SK-N-SH (cell line): ENCODE measurements around the gene DPH6. TPM values are rescaled to one million over a fixed set of nuclear protein-coding genes. Genes with fewer than 3 reads are reported as not detected.
A peak's percentile ranks its signal among the peaks of the same experiment; 100 is the strongest.

Experiments used
- CTCF ChIA-PET: fragments of 300-600, 350-600 bp; formaldehyde crosslinking; extraction: SDS; loops from one replicate; lab custom pipeline; 2021; lab: Yijun Ruan, JAX
- POLR2A ChIA-PET: fragments of 350-600 bp; sonication (Branson Sonifier 250); formaldehyde crosslinking; extraction: SDS; loops from one replicate; lab custom pipeline; 2020; ENCODE audit warnings: antibody characterized with exemption, inconsistent platforms; lab: Yijun Ruan, JAX
- DNase-seq: peaks from one replicate; pipeline ENCODE4 v3.0.0; 2012
- H2AFZ ChIP-seq: fragments of 200-600 bp; sonication (generic); 2 replicates; pipeline ENCODE4 v1.8.1; 2016; ENCODE audit warnings: antibody characterized with exemption, mild to moderate bottlenecking, low read depth
- H3F3A ChIP-seq: fragments of 200-600 bp; sonication (generic); replicated peaks from 2 replicates; pipeline ENCODE3; 2016; ENCODE audit warnings: antibody characterized with exemption, mild to moderate bottlenecking; ENCODE audit not compliant: insufficient read depth
- H3K27ac ChIP-seq, 2 experiments: fragments of 200-500 bp in 1 of 2; fragments of 200-600 bp in 1 of 2; sonication (Bioruptor generic) in 1 of 2; sonication (generic), shearing (Covaris generic) in 1 of 2; 2 replicates each; pipeline versions ENCODE4 v1.5.1 to v1.6.1; 2014 to 2016; ENCODE audit warnings: low read depth in 2 of 2, inconsistent platforms in 1 of 2, low read length in 1 of 2, mild to moderate bottlenecking in 1 of 2, mixed read lengths in 1 of 2
- H3K27me3 ChIP-seq: fragments of 200-600 bp; sonication (generic), shearing (Covaris generic); 2 replicates; pipeline ENCODE4 v1.6.1; 2016; ENCODE audit warnings: mixed run types; ENCODE audit not compliant: insufficient read depth
- H3K36me3 ChIP-seq, 2 experiments: fragments of 200-500 bp in 1 of 2; fragments of 200-600 bp in 1 of 2; sonication (Bioruptor generic) in 1 of 2; sonication (generic) in 1 of 2; replicated peaks in 1 of 2; 2 replicates each; pipeline versions ENCODE3 to v1.5.1; 2014 to 2016; ENCODE audit warnings: low read length in 1 of 2, mild to moderate bottlenecking in 1 of 2; ENCODE audit not compliant: insufficient read depth in 2 of 2, control insufficient read depth in 1 of 2
- H3K4me1 ChIP-seq, 2 experiments: fragments of 200-500 bp in 1 of 2; fragments of 200-600 bp in 1 of 2; sonication (Bioruptor generic) in 1 of 2; sonication (generic), shearing (Covaris generic) in 1 of 2; 2 replicates each; pipeline versions ENCODE4 v1.5.1 to v1.6.1; 2014 to 2016; ENCODE audit warnings: low read depth in 1 of 2, low read length in 1 of 2, mixed run types in 1 of 2; ENCODE audit not compliant: insufficient read depth in 2 of 2, control insufficient read depth in 1 of 2
- H3K4me2 ChIP-seq: fragments of 200-600 bp; sonication (generic), shearing (Covaris generic); 2 replicates; pipeline ENCODE4 v1.6.1; 2017; ENCODE audit warnings: mixed run types
- H3K4me3 ChIP-seq, 2 experiments: fragments of 200-500 bp in 1 of 2; fragments of 200-600 bp in 1 of 2; sonication (Bioruptor generic) in 1 of 2; sonication (generic), shearing (Covaris generic) in 1 of 2; 2 replicates each; pipeline versions ENCODE4 v1.5.1 to v1.8.1; 2014 to 2016; ENCODE audit warnings: low read depth in 2 of 2, inconsistent platforms in 1 of 2, low read length in 1 of 2, mild to moderate bottlenecking in 1 of 2, mixed read lengths in 1 of 2, moderate library complexity in 1 of 2
- H3K79me2 ChIP-seq: fragments of 200-600 bp; sonication (generic); 2 replicates; pipeline ENCODE4 v1.8.1; 2017; ENCODE audit warnings: mild to moderate bottlenecking; ENCODE audit not compliant: insufficient read depth
- H3K9ac ChIP-seq: fragments of 200-600 bp; sonication (generic); 2 replicates; pipeline ENCODE4 v1.6.1; 2017; ENCODE audit warnings: mixed run types
- H3K9me2 ChIP-seq: fragments of 200-600 bp; sonication (generic); 2 replicates; pipeline ENCODE4 v1.6.1; 2017; ENCODE audit warnings: mixed run types
- H3K9me3 ChIP-seq: fragments of 200-600 bp; sonication (generic); 2 replicates; pipeline ENCODE4 v1.6.1; 2017; ENCODE audit warnings: mixed run types, mild to moderate bottlenecking, moderate library complexity
- H4K20me1 ChIP-seq: fragments of 200-600 bp; sonication (generic); 2 replicates; pipeline ENCODE4 v1.6.1; 2017; ENCODE audit warnings: mild to moderate bottlenecking, mixed run types; ENCODE audit not compliant: insufficient read depth
- ELF1 ChIP-seq: IDR thresholded peaks from 2 replicates; pipeline ENCODE4 v1.4.0; 2012
- EP300 ChIP-seq, 2 experiments: IDR thresholded peaks; 2 replicates each; pipeline versions ENCODE4 v1.4.0 to v1.6.1; 2012; ENCODE audit warnings: borderline replicate concordance in 1 of 2, low read depth in 1 of 2, low read length in 1 of 2
- EZH2phosphoT487 ChIP-seq: fragments of 200-600 bp; sonication (generic); IDR thresholded peaks from 2 replicates; pipeline ENCODE4 v1.6.1; 2017; ENCODE audit warnings: low read depth, mixed run types, mild to moderate bottlenecking, antibody characterized with exemption, moderate library complexity, borderline replicate concordance
- FOSL2 ChIP-seq: IDR thresholded peaks from 2 replicates; pipeline ENCODE4 v1.4.0; 2012; ENCODE audit warnings: low read depth, mild to moderate bottlenecking, moderate library complexity, borderline replicate concordance
- FOXJ3 ChIP-seq: sonication (generic); formaldehyde crosslinking; IDR thresholded peaks from 2 replicates; pipeline ENCODE4 v1.5.1; 2020; ENCODE audit warnings: mild to moderate bottlenecking, missing genetic modification reagents
- GABPA ChIP-seq: IDR thresholded peaks from 2 replicates; pipeline ENCODE4 v1.4.0; 2012; ENCODE audit warnings: low read depth, mild to moderate bottlenecking
- GATA2 ChIP-seq: sonication (generic); formaldehyde crosslinking; IDR thresholded peaks from 2 replicates; pipeline ENCODE4 v1.5.0; 2020; ENCODE audit warnings: mild to moderate bottlenecking, missing genetic modification reagents
- JUND ChIP-seq: IDR thresholded peaks from 2 replicates; pipeline ENCODE4 v1.4.0; 2012
- MEF2A ChIP-seq: IDR thresholded peaks from 2 replicates; pipeline ENCODE4 v1.4.0; 2012; ENCODE audit warnings: low read depth, borderline replicate concordance
- NFIC ChIP-seq: IDR thresholded peaks from 2 replicates; pipeline ENCODE4 v1.4.0; 2012; ENCODE audit warnings: borderline replicate concordance
- NRF1 ChIP-seq: IDR thresholded peaks from 2 replicates; pipeline ENCODE4 v1.6.1; 2012; ENCODE audit warnings: low read depth, mild to moderate bottlenecking, low read length
- POLR2AphosphoS5 ChIP-seq: IDR thresholded peaks from 2 replicates; pipeline ENCODE4 v1.6.1; 2012; ENCODE audit warnings: low read depth, low read length
- RAD21 ChIP-seq: IDR thresholded peaks from 2 replicates; pipeline ENCODE4 v1.6.1; 2012; ENCODE audit warnings: mild to moderate bottlenecking, low read length
- SIN3A ChIP-seq: IDR thresholded peaks from 2 replicates; pipeline ENCODE4 v1.6.1; 2012; ENCODE audit warnings: low read depth, mild to moderate bottlenecking, low read length, moderate library complexity, borderline replicate concordance
- SMC3 ChIP-seq: IDR thresholded peaks from 2 replicates; pipeline ENCODE4 v1.6.1; 2012; ENCODE audit warnings: low read depth, low read length, improper control_type of control experiment
- TAF1 ChIP-seq: IDR thresholded peaks from 2 replicates; pipeline ENCODE4 v1.6.1; 2012; ENCODE audit warnings: low read depth, mild to moderate bottlenecking, low read length, moderate library complexity, borderline replicate concordance
- TCF12 ChIP-seq: IDR thresholded peaks from 2 replicates; pipeline ENCODE4 v1.4.0; 2012
- TEAD4 ChIP-seq: IDR thresholded peaks from 2 replicates; pipeline ENCODE4 v1.4.0; 2012; ENCODE audit warnings: mild to moderate bottlenecking, borderline replicate concordance; ENCODE audit not compliant: insufficient read depth
- WGBS: methylation state at CpG from one replicate; pipeline ENCODE4 v1.1.6; 2017; ENCODE audit warnings: low lambda C conversion rate; 5-methylcytosine and 5-hydroxymethylcytosine counted together
- polyA plus RNA-seq, 3 experiments: library from polyadenylated mRNA; depleted of rRNA; stranded (reverse); fragments of >200 nt; gene quantifications; 2 replicates each; pipeline ENCODE4 v1.2.3, GENCODE V29; 2012
- TF ChIP-seq, protein P1 (sequence below): fragments of 150-350 bp; IDR thresholded peaks from 2 replicates; pipeline ENCODE4 v1.6.1; 2016; ENCODE audit warnings: mild to moderate bottlenecking, low read depth, low read length
- TF ChIP-seq, protein P2 (sequence below): IDR thresholded peaks from 2 replicates; pipeline ENCODE4 v1.4.0; 2012; ENCODE audit warnings: low read depth, borderline replicate concordance

DPH6 gene
- polyA plus RNA-seq, 1 of the 3 experiments (the other 2 are of a cell fraction): 15.7 TPM

DNA sequence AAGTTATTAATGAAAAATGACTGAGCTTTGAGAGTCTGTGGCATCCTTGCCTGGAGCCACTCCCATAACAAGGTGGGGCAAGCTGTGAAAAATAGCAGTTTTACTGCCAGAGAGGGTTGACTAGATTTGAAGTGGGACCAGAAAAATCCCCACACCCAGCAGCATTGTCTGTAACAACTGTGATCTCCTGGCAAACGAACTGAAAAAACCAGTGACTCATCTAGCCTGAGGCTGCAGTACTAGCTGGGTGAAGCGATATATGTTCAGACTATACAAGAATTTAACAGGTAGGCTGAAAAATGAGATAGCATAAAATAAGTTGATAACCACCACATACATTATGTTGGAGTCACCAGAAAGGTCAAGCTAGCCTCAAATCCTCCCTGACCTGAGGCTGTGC is 64.0 kb downstream of the DPH6 start:
- DNase-seq: no peak
- Histone ChIP-seq H3F3A (no peaks in the 10 kb centered on the region), H3K4me2 (peak overlapping the region; percentile 9; the same call in 1 of the 2 replicates), H3K9me3 (no peaks in the 10 kb centered on the region), H3K4me1 (peaks cover 6 to 11% of the 10 kb centered on the region in 2 experiments; a peak in 3 of 4 replicates), H3K9me2 (no peaks in the 10 kb centered on the region), H3K79me2 (no peaks in the 10 kb centered on the region), H2AFZ (no peak overlapping the region; the same call in 1 of the 2 replicates), H3K27me3 (no peaks in the 10 kb centered on the region), H3K9ac (no peak overlapping the region), H4K20me1 (no peaks in the 10 kb centered on the region), H3K4me3 (no peak overlapping the region), H3K36me3 (peaks cover 0 to 8% of the 10 kb centered on the region in 2 experiments), H3K27ac (peak overlapping the region; percentile 16 to 22; a peak in 2 of 4 replicates)
- ChIA-PET CTCF (interaction anchor here (0.7 kb wide), 1 partner anchor 1392 kb away, joined by 3 read pairs; no protein-coding TSS in a partner anchor), POLR2A (no interaction called here)
- WGBS: 19% methylated on average over 2 of the region's 2 CpGs
- TF ChIP-seq RAD21 (no peak), EP300 (IDR thresholded peaks at IDR 0.05; ENCODE audit: borderline replicate concordance in 1 of 2, low read depth in 1 of 2, low read length in 1 of 2) (no peak; a peak in 1 of 4 replicates), FOXJ3 (CRISPR knock-in tag) (no peak), EZH2phosphoT487 (no peak), FOSL2 (peak; percentile 56; the same call in 1 of the 2 replicates), NFIC (0 out of 2 replicates have a peak, but pooled peaks have one; percentile 26), TCF12 (0 out of 2 replicates have a peak, but pooled peaks have one; percentile 12), JUND (no peak; the same call in none of the 2 replicates), ELF1 (no peak), GATA2 (CRISPR knock-in tag) (no peak), TEAD4 (no peak), GABPA (no peak), MEF2A (no peak)

DNA sequence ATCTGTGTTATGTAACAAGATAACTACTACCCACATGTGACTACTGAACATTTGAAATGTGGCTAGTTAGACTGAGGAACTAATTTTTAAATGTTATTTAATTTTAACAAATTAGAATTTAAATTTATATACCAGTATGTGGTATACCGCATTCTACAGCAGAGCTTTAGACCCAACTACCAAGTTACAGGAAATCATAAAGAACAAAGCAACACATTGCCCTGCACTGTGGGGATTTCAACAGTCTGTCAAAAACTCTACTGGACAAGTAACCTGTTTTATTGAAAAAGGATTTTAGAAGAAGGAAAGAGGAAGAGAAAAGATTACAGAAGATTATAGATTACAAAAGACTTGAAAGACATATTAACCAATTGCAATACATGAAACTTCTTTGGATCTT is 64.9 kb downstream of the DPH6 start:
- Histone ChIP-seq H3K9me3 (no peaks in the 10 kb centered on the region), H3K27me3 (no peaks in the 10 kb centered on the region), H3K27ac (no peak overlapping the region), H3K4me1 (peaks cover 6 to 11% of the 10 kb centered on the region in 2 experiments; a peak in 3 of 4 replicates), H3K9ac (no peak overlapping the region), H3K79me2 (no peaks in the 10 kb centered on the region), H3K4me3 (no peak overlapping the region), H3K36me3 (peaks cover 0 to 8% of the 10 kb centered on the region in 2 experiments), H3F3A (no peaks in the 10 kb centered on the region), H4K20me1 (no peaks in the 10 kb centered on the region), H3K9me2 (no peaks in the 10 kb centered on the region), H2AFZ (no peak overlapping the region), H3K4me2 (no peak overlapping the region)
- no peak for DNase-seq
- CTCF ChIA-PET: interaction anchor here (1.6 kb wide), 1 partner anchor 37 kb away, joined by 6 read pairs; no protein-coding TSS in a partner anchor
- 89% methylated on average over 1 of the region's 1 CpG for WGBS
- TF ChIP-seq TAF1: no peak
- TF ChIP-seq NFIC: no peak
- TF ChIP-seq, protein P1, sequence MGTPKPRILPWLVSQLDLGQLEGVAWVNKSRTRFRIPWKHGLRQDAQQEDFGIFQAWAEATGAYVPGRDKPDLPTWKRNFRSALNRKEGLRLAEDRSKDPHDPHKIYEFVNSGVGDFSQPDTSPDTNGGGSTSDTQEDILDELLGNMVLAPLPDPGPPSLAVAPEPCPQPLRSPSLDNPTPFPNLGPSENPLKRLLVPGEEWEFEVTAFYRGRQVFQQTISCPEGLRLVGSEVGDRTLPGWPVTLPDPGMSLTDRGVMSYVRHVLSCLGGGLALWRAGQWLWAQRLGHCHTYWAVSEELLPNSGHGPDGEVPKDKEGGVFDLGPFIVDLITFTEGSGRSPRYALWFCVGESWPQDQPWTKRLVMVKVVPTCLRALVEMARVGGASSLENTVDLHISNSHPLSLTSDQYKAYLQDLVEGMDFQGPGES: no peak
- no peak for TF ChIP-seq POLR2AphosphoS5
- TF ChIP-seq SMC3: no peak
- TF ChIP-seq, protein P2, sequence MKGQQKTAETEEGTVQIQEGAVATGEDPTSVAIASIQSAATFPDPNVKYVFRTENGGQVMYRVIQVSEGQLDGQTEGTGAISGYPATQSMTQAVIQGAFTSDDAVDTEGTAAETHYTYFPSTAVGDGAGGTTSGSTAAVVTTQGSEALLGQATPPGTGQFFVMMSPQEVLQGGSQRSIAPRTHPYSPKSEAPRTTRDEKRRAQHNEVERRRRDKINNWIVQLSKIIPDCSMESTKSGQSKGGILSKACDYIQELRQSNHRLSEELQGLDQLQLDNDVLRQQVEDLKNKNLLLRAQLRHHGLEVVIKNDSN: no peak
- no peak for TF ChIP-seq RAD21
- no peak for TF ChIP-seq NRF1
- no peak for TF ChIP-seq SIN3A
- TF ChIP-seq FOXJ3 (CRISPR knock-in tag): no peak
- no peak for TF ChIP-seq JUND
- POLR2A ChIA-PET: no interaction called here
